ENCODE data around the gene PRSS35. TPM values are rescaled to one million over a fixed set of nuclear protein-coding genes. Genes with fewer than 3 reads are reported as not detected.
"Not testable (repeated sequence)": the region's sequence is repeated elsewhere in the genome, so short reads cannot be mapped to it uniquely, and the experiment has no call there.

Gene PRSS35
- total RNA-seq, 5 donors from 2014 or later (not counting 1 experiment from before 2014, with no cell fraction given): 0.18 to 1.3 (median 0.44) TPM; not detected in 2

DNA sequence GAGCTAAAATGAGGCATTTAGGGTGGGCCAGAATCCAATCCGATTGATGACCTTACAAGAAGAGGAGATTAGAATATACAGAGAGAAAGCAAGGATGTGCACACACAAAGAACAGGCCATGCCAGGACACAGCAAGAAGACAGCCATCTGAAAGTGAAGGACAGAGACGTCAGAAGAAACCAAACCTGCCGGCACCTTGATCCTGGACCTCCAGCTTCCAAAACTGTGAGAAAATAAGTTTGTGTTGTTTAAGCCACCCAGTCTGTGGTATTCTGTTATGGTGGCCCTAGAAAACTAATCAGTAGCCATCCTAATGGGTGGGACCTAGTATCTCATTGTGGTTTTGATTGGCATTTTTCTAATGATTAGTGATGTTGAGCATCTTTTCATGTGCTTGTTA, 41.7 kb upstream of the PRSS35 start:
- 91% methylated on average over 3 of the region's 3 CpGs for WGBS (ENCODE audit: insufficient coverage)
- ChIA-PET CTCF (no interaction called here), POLR2A (no interaction called here)
- H3K27ac Mint-ChIP-seq: no peak overlapping the region
- H3K36me3 Mint-ChIP-seq: no peaks in the 10 kb centered on the region
- H3K4me1 ChIP-seq (ENCODE audit: control insufficient read depth in 1 of 2, extremely low read depth in 1 of 2, insufficient read depth in 2 of 2, low read length in 2 of 2): no peaks in the 10 kb centered on the region
- H3K4me3 Mint-ChIP-seq: no peak overlapping the region
- no peak for ATAC-seq (replicated peaks in 1 of 4)
- H3K27ac ChIP-seq (ENCODE audit: low read length): no peak overlapping the region
- H3K27me3 Mint-ChIP-seq: peaks cover 5 to 9% of the 10 kb centered on the region in 2 donors
- no peaks in the 10 kb centered on the region for H3K9me3 Mint-ChIP-seq
- H3K4me1 Mint-ChIP-seq: no peaks in the 10 kb centered on the region
- H3K27me3 ChIP-seq (replicated peaks in 1 of 2; ENCODE audit: control insufficient read depth in 2 of 2, extremely low read depth in 1 of 2, insufficient read depth in 2 of 2, low read length in 1 of 2): no peaks in the 10 kb centered on the region
- H3K4me3 ChIP-seq (ENCODE audit: control insufficient read depth in 1 of 2, extremely low read depth in 1 of 2, low read length in 1 of 2): no peak overlapping the region
- no peak for DNase-seq
- H3K9me3 ChIP-seq: no peaks in the 10 kb centered on the region
- H3K36me3 ChIP-seq (ENCODE audit: control insufficient read depth in 2 of 2, extremely low read depth in 1 of 2, insufficient read depth in 1 of 2, low read length in 1 of 2): no peaks in the 10 kb centered on the region

DNA sequence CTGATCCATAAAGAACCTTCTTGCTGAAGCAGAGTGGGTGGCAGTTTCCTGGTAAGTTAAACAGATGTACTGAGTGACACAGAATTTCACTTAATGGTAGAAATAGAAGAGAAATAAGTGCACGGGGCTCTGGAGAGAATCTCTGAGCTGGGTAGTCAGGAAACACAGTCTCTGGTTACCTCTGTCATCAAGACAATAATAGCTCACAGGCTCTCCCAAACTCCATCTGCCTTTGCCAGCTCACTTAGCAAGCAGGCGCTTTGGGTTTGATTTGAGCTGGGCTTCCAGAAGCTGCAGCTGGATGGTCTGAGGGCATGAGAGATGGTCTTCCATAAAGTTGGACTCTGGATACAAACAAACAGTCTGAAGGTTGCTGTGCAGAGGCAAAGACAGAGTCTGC, 39.6 kb upstream of the PRSS35 start:
- Histone ChIP-seq H3K4me3 (ENCODE audit: control insufficient read depth in 1 of 2, extremely low read depth in 1 of 2, low read length in 1 of 2) (no peak overlapping the region), H3K36me3 (ENCODE audit: control insufficient read depth in 2 of 2, extremely low read depth in 1 of 2, insufficient read depth in 1 of 2, low read length in 1 of 2) (no peaks in the 10 kb centered on the region), H3K27me3 (replicated peaks in 1 of 2; ENCODE audit: control insufficient read depth in 2 of 2, extremely low read depth in 1 of 2, insufficient read depth in 2 of 2, low read length in 1 of 2) (no peaks in the 10 kb centered on the region), H3K9me3 (no peaks in the 10 kb centered on the region), H3K27ac (ENCODE audit: low read length) (no peak overlapping the region), H3K4me1 (ENCODE audit: control insufficient read depth in 1 of 2, extremely low read depth in 1 of 2, insufficient read depth in 2 of 2, low read length in 2 of 2) (no peaks in the 10 kb centered on the region)
- Mint-ChIP-seq H3K9me3 (no peaks in the 10 kb centered on the region), H3K36me3 (no peaks in the 10 kb centered on the region), H3K27me3 (peaks cover 5 to 9% of the 10 kb centered on the region in 2 donors), H3K4me3 (no peak overlapping the region), H3K27ac (no peak overlapping the region), H3K4me1 (no peaks in the 10 kb centered on the region)
- ATAC-seq (replicated peaks in 1 of 4) (no peak), DNase-seq (no peak)
- no CpG with 5 or more reads among the region's 2 CpGs for WGBS (ENCODE audit: insufficient coverage)
- ChIA-PET CTCF (no interaction called here), POLR2A (no interaction called here)

DNA sequence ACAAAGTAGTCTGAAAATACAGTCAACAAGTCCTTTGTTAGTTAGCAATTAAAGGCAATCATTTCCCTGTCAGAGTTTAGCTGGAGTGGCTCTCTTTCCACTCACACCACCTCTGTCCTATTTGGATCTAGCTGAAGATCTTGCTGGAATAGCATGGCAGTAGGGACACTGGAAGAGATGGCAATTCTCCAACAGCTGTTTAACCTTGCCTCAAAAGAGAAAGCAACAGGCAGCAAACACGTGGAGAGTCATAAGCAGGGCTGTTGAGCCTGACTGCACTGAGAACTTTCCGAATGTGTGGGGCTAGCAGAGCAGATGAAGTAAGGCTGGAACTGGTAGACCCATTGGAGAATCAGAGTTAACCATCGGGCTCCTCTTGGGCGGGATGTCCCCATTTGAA, 38.0 kb upstream of the PRSS35 start:
- Histone ChIP-seq H3K27ac (ENCODE audit: low read length) (no peak overlapping the region), H3K4me1 (ENCODE audit: control insufficient read depth in 1 of 2, extremely low read depth in 1 of 2, insufficient read depth in 2 of 2, low read length in 2 of 2) (no peaks in the 10 kb centered on the region), H3K36me3 (ENCODE audit: control insufficient read depth in 2 of 2, extremely low read depth in 1 of 2, insufficient read depth in 1 of 2, low read length in 1 of 2) (no peaks in the 10 kb centered on the region), H3K27me3 (replicated peaks in 1 of 2; ENCODE audit: control insufficient read depth in 2 of 2, extremely low read depth in 1 of 2, insufficient read depth in 2 of 2, low read length in 1 of 2) (peaks cover 0 to 4% of the 10 kb centered on the region in 2 experiments), H3K9me3 (no peaks in the 10 kb centered on the region), H3K4me3 (ENCODE audit: control insufficient read depth in 1 of 2, extremely low read depth in 1 of 2, low read length in 1 of 2) (no peak overlapping the region)
- Mint-ChIP-seq H3K9me3 (no peaks in the 10 kb centered on the region), H3K27me3 (peaks cover 5 to 9% of the 10 kb centered on the region in 2 donors), H3K27ac (no peak overlapping the region), H3K36me3 (no peaks in the 10 kb centered on the region), H3K4me1 (no peaks in the 10 kb centered on the region), H3K4me3 (no peak overlapping the region)
- 60% methylated on average over 2 of the region's 4 CpGs for WGBS (ENCODE audit: insufficient coverage)
- no peak for DNase-seq
- CTCF ChIA-PET: no interaction called here
- ATAC-seq (replicated peaks in 1 of 4): no peak
- POLR2A ChIA-PET: no interaction called here

DNA sequence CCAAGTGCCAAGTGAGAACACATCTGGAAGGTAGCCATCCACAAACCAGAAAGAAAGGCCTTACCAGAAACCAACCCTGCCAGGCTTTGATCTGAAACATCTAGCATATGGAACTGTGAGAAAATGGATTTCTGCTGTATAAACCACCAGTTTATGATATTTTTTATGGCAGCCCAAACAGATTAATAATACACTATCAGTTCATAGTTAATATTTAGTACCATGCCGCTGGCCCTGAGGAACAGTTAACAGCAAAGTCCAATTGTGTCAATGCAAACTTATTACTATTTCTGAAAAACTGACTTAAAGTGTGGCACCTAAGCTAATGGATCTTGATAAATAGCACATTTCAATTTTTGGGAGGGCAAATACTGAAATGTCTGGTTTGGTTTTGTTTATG, 35.4 kb upstream of the PRSS35 start:
- CTCF ChIA-PET: no interaction called here
- H3K36me3 Mint-ChIP-seq: no peaks in the 10 kb centered on the region
- 80% methylated on average over 1 of the region's 1 CpG for WGBS (ENCODE audit: insufficient coverage)

DNA sequence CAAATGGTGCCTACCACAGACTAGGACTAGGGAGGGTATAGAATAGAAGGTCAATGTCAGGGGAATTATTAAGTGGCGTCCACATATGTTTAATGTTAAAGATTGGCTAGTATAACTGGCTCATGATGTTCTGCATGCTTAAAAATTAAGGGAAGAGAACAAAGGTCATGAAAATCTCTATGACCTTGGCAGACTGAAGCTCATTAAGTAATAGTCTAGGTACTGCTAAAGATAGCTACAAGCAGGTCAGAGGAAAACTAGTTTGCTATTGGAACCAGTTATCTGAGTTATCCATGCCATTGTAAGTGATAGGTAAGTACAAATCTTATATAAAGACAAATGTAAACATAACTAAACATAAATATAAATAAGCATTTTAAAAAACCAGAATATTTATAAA, 32.9 kb upstream of the PRSS35 start:
- 80% methylated on average over 1 of the region's 1 CpG for WGBS (ENCODE audit: insufficient coverage)
- Mint-ChIP-seq H3K4me3 (no peak overlapping the region), H3K27ac (no peak overlapping the region), H3K36me3 (no peaks in the 10 kb centered on the region), H3K4me1 (no peaks in the 10 kb centered on the region), H3K27me3 (peaks cover 3 to 5% of the 10 kb centered on the region in 2 donors), H3K9me3 (no peaks in the 10 kb centered on the region)
- DNase-seq: no peak
- Histone ChIP-seq H3K27ac (ENCODE audit: low read length) (no peak overlapping the region), H3K4me3 (ENCODE audit: control insufficient read depth in 1 of 2, extremely low read depth in 1 of 2, low read length in 1 of 2) (no peak overlapping the region), H3K9me3 (no peaks in the 10 kb centered on the region), H3K4me1 (ENCODE audit: control insufficient read depth in 1 of 2, extremely low read depth in 1 of 2, insufficient read depth in 2 of 2, low read length in 2 of 2) (no peaks in the 10 kb centered on the region), H3K36me3 (ENCODE audit: control insufficient read depth in 2 of 2, extremely low read depth in 1 of 2, insufficient read depth in 1 of 2, low read length in 1 of 2) (no peaks in the 10 kb centered on the region), H3K27me3 (replicated peaks in 1 of 2; ENCODE audit: control insufficient read depth in 2 of 2, extremely low read depth in 1 of 2, insufficient read depth in 2 of 2, low read length in 1 of 2) (peaks cover 0 to 4% of the 10 kb centered on the region in 2 experiments)
- ChIA-PET CTCF (no interaction called here), POLR2A (no interaction called here)
- ATAC-seq (replicated peaks in 1 of 4): no peak

More for the DNA sequence above, 35.4 kb upstream of the PRSS35 start:
- no peak overlapping the region for H3K27ac ChIP-seq (ENCODE audit: low read length)
- Mint-ChIP-seq H3K4me1 (no peaks in the 10 kb centered on the region), H3K27ac (no peak overlapping the region), H3K9me3 (no peaks in the 10 kb centered on the region), H3K27me3 (peaks cover 4 to 12% of the 10 kb centered on the region in 2 donors), H3K4me3 (no peak overlapping the region)
- no peak overlapping the region for H3K4me3 ChIP-seq (ENCODE audit: control insufficient read depth in 1 of 2, extremely low read depth in 1 of 2, low read length in 1 of 2)
- POLR2A ChIA-PET: no interaction called here
- H3K9me3 ChIP-seq: no peaks in the 10 kb centered on the region
- H3K4me1 ChIP-seq (ENCODE audit: control insufficient read depth in 1 of 2, extremely low read depth in 1 of 2, insufficient read depth in 2 of 2, low read length in 2 of 2): no peaks in the 10 kb centered on the region
- H3K36me3 ChIP-seq (ENCODE audit: control insufficient read depth in 2 of 2, extremely low read depth in 1 of 2, insufficient read depth in 1 of 2, low read length in 1 of 2): no peaks in the 10 kb centered on the region
- ATAC-seq (replicated peaks in 1 of 4) (no peak), DNase-seq (no peak)
- peaks cover 0 to 4% of the 10 kb centered on the region in 2 experiments for H3K27me3 ChIP-seq (replicated peaks in 1 of 2; ENCODE audit: control insufficient read depth in 2 of 2, extremely low read depth in 1 of 2, insufficient read depth in 2 of 2, low read length in 1 of 2)

DNA sequence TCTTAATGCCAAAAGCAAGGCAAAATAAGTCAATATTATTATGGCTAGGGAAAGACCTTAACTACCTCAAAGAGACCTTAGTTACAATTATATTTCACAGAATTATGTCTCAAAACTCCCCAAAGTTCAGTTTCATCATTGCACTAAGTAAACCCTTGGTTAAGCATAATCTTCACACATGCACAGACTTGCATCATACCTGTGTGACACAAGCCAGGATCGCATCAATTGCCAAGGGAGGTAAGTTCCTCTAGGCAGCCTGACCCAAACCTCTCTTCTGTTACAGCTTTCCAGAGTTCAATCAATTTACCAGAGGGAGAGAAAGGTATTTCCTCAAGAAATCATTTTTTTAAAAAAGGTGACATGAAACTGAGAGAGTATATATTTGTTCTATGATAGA, 31.9 kb upstream of the PRSS35 start:
- Histone ChIP-seq H3K36me3 (ENCODE audit: control insufficient read depth in 2 of 2, extremely low read depth in 1 of 2, insufficient read depth in 1 of 2, low read length in 1 of 2) (no peaks in the 10 kb centered on the region), H3K27me3 (replicated peaks in 1 of 2; ENCODE audit: control insufficient read depth in 2 of 2, extremely low read depth in 1 of 2, insufficient read depth in 2 of 2, low read length in 1 of 2) (peaks cover 0 to 4% of the 10 kb centered on the region in 2 experiments), H3K9me3 (no peaks in the 10 kb centered on the region), H3K27ac (ENCODE audit: low read length) (no peak overlapping the region), H3K4me1 (ENCODE audit: control insufficient read depth in 1 of 2, extremely low read depth in 1 of 2, insufficient read depth in 2 of 2, low read length in 2 of 2) (no peaks in the 10 kb centered on the region), H3K4me3 (ENCODE audit: control insufficient read depth in 1 of 2, extremely low read depth in 1 of 2, low read length in 1 of 2) (no peak overlapping the region)
- no peak for ATAC-seq (replicated peaks in 1 of 4)
- CTCF ChIA-PET: no interaction called here
- no peaks in the 10 kb centered on the region for H3K4me1 Mint-ChIP-seq
- no peaks in the 10 kb centered on the region for H3K9me3 Mint-ChIP-seq
- no peak for DNase-seq
- peaks cover 3 to 5% of the 10 kb centered on the region in 2 donors for H3K27me3 Mint-ChIP-seq
- H3K27ac Mint-ChIP-seq: no peak overlapping the region
- POLR2A ChIA-PET: no interaction called here
- no peak overlapping the region for H3K4me3 Mint-ChIP-seq
- no peaks in the 10 kb centered on the region for H3K36me3 Mint-ChIP-seq
- no CpG with 5 or more reads among the region's 1 CpG for WGBS (ENCODE audit: insufficient coverage)

DNA sequence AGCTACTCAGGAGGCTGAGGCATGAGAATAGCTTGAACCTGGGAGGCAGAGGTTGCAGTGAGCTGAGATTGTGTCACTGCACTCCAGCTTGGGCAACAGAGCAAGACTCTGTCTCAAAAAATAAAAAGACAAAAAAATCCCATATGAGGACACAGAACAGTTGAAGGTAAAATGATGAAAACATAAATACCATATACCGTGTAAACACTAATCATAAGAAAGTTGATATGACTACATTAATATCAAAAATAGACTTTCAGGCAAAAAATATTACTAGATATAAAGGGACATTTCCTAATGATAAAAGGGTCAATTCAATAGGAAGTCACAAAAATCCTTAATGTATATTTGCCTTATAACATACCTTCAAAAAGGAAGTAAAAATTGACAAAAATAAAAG, 30.4 kb upstream of the PRSS35 start:
- no CpG with 5 or more reads among the region's 1 CpG for WGBS (ENCODE audit: insufficient coverage)
- ATAC-seq (replicated peaks in 1 of 4); H3K9me3 ChIP-seq; H3K4me3 ChIP-seq (ENCODE audit: control insufficient read depth in 1 of 2, extremely low read depth in 1 of 2, low read length in 1 of 2); H3K4me3 Mint-ChIP-seq; DNase-seq; H3K36me3 Mint-ChIP-seq; H3K27ac ChIP-seq (ENCODE audit: low read length); H3K36me3 ChIP-seq (ENCODE audit: control insufficient read depth in 2 of 2, extremely low read depth in 1 of 2, insufficient read depth in 1 of 2, low read length in 1 of 2); H3K27me3 ChIP-seq (replicated peaks in 1 of 2; ENCODE audit: control insufficient read depth in 2 of 2, extremely low read depth in 1 of 2, insufficient read depth in 2 of 2, low read length in 1 of 2); POLR2A ChIA-PET; CTCF ChIA-PET; H3K4me1 Mint-ChIP-seq; H3K4me1 ChIP-seq (ENCODE audit: control insufficient read depth in 1 of 2, extremely low read depth in 1 of 2, insufficient read depth in 2 of 2, low read length in 2 of 2); H3K27me3 Mint-ChIP-seq; H3K27ac Mint-ChIP-seq; H3K9me3 Mint-ChIP-seq: not testable (repeated sequence)
